Heart right ventricle (tissue), 16 donors: ENCODE data around the gene CLPSL1. TPM values are rescaled to one million over a fixed set of nuclear protein-coding genes. Genes with fewer than 3 reads are reported as not detected.

ENCODE experiments used
- ATAC-seq, 8 donors: fragments of 200-7000 bp; cut with Tn5 transposase; one replicate each; pipeline ENCODE4 v1.9.1; 2020; ENCODE audit warnings: mild to moderate bottlenecking in 8 of 8, moderate library complexity in 8 of 8, moderate number of reproducible peaks in 1 of 8
- DNase-seq, 2 donors: peaks; one replicate each; pipeline ENCODE4 v3.0.0-alpha.2; 2020
- H3K27ac ChIP-seq, 10 donors: fragments of 200-600 bp; sonication (generic) in 2 of 10; one replicate each; pipeline versions ENCODE4 v1.5.0 to v1.8.0; 2020 to 2022; ENCODE audit warnings: mild to moderate bottlenecking in 3 of 10
- H3K27me3 ChIP-seq, 7 donors: fragments of 200-600 bp; one replicate each; pipeline ENCODE4 v1.8.0; 2021 to 2022; ENCODE audit warnings: mild to moderate bottlenecking in 2 of 7
- H3K36me3 ChIP-seq, 9 donors: fragments of 200-600 bp; sonication (generic) in 1 of 9; one replicate each; pipeline versions ENCODE4 v1.5.0 to v1.8.0; 2020 to 2022; ENCODE audit warnings: mild to moderate bottlenecking in 2 of 9
- H3K4me1 ChIP-seq, 9 donors: fragments of 200-600 bp; sonication (generic) in 1 of 9; one replicate each; pipeline versions ENCODE4 v1.5.0 to v1.8.0; 2020 to 2022; ENCODE audit warnings: mild to moderate bottlenecking in 4 of 9
- H3K4me3 ChIP-seq, 10 donors: fragments of 200-600 bp; sonication (generic) in 2 of 10; one replicate each; pipeline versions ENCODE4 v1.5.0 to v1.8.0; 2020 to 2022; ENCODE audit warnings: mild to moderate bottlenecking in 7 of 10, moderate library complexity in 2 of 10
- H3K9me3 ChIP-seq, 11 donors: fragments of 200-600 bp in 10 of 11; sonication (generic) in 2 of 11; one replicate each; pipeline versions ENCODE4 v1.5.0 to v1.8.0; 2013 to 2022; ENCODE audit warnings: mild to moderate bottlenecking in 2 of 11, control low read depth in 1 of 11, moderate library complexity in 1 of 11
- WGBS, 2 donors: extraction: QIAGEN DNeasy Blood & Tissue Kit; methylation state at CpG; one replicate each; pipeline ENCODE4 v1.1.7; 2013; ENCODE audit warnings: inconsistent platforms in 1 of 2; 5-methylcytosine and 5-hydroxymethylcytosine counted together
- intact Hi-C, 10 donors: fragments of 100-400 bp; cut with DNase I; formaldehyde crosslinking; loops; one replicate each; pipeline versions ENCODE4 v1.11.1 to v1.14.2; 2022
- polyA plus RNA-seq, 2 donors: library from polyadenylated mRNA; stranded (reverse); fragments of 200-250 nt; gene quantifications; one replicate each; pipeline ENCODE4 v1.2.3, GENCODE V29; 2013
- total RNA-seq, 10 donors: library from RNA; stranded (reverse); fragmentation: NEBNext Ultra II Directional in 3 of 10; extraction: Animal tissue kit (Norgen Biotek cat#: 25700) in 3 of 10; gene quantifications; one replicate each; pipeline versions ENCODE4 v1.2.1 to v1.2.4, GENCODE V29; 2021 to 2023
- TF ChIP-seq, protein P1 (sequence below), 9 donors: fragments of 200-600 bp; sonication (generic) in 2 of 9; IDR thresholded peaks; one replicate each; pipeline versions ENCODE4 v1.5.0 to v1.8.0; 2021 to 2022; ENCODE audit warnings: antibody characterized with exemption in 9 of 9, mild to moderate bottlenecking in 5 of 9, moderate library complexity in 1 of 9
- donor health status: Arrhythmogenic right ventricular cardiomyopathy.
- donor health status: ischemic (EF 13 %, LVEDD 7.1; RV severe dilation, severe dysfunction).
- donor health status: healthy with polysubstance abuse.
- donor health status: DM: no; HTN: yes; CAD: no.
- donor health status: DM: no; HTN: no; CAD: no.
- donor health status: ischemic (EF 25% LVEDD 6.9; RV normal size, moderate dysfunction).
- donor health status: ischemic (EF 25% LVEDD 5.7; RV mildly dilated, moderate dysfunction).
- donor health status: healthy.
- donor health status: DM: yes; HTN: yes; CAD: no.
- donor health status: Ischemic cardiomyopathy.
- donor health status: ischemic (EF 35%, LVEDD 5.7; RV mildly dilated, moderate dysfunction).
- donor health status: nonischemic (EF 11% LVEDD 7.7; RV severe dilation, severe dysfunction).
- donor health status: DM: yes; HTN: yes; CAD: no.
- donor health status: PGD.
- donor health status: ischemic (EF 29% LVEDD 5.4; RV normal size, mild dysfunction).
- donor health status: nonischemic (EF 23%, LVEDD 6.1; RV moderate dilation, normal function).

CLPSL1 gene
- total and polyA plus RNA-seq, 12 donors: not detected

DNA sequence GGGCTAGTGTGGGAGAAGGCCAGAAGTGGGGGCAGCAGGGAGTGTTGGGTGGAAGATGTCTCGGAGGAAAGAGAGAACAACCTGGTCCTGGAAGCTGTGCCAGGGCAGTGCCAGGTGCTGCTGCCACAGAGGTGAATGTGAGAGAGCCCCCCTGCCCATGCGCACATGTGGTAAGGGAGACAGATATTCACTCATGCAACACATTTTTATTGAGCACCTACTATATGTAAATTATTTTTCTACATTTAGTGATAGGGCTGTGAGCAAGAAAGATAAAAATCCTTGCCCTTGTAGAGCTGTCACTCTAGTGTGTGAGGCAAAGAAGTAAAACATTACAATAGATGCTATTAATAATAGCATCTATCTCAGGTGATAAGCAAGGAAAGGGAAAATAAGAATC is 471 bp downstream of the CLPSL1 start:
- Histone ChIP-seq H3K9me3 (no peaks in the 10 kb centered on the region), H3K27ac (no peak overlapping the region), H3K36me3 (no peaks in the 10 kb centered on the region), H3K4me1 (peaks cover 0 to 6% (median 4%) of the 10 kb centered on the region in 9 donors), H3K27me3 (peaks cover 3 to 81% (median 44%) of the 10 kb centered on the region in 7 donors), H3K4me3 (no peak overlapping the region)
- 95 to 96% methylated on average over 2 of the region's 2 CpGs for WGBS, 2 donors
- intact Hi-C loops: no loop called here
- TF ChIP-seq, protein P1, sequence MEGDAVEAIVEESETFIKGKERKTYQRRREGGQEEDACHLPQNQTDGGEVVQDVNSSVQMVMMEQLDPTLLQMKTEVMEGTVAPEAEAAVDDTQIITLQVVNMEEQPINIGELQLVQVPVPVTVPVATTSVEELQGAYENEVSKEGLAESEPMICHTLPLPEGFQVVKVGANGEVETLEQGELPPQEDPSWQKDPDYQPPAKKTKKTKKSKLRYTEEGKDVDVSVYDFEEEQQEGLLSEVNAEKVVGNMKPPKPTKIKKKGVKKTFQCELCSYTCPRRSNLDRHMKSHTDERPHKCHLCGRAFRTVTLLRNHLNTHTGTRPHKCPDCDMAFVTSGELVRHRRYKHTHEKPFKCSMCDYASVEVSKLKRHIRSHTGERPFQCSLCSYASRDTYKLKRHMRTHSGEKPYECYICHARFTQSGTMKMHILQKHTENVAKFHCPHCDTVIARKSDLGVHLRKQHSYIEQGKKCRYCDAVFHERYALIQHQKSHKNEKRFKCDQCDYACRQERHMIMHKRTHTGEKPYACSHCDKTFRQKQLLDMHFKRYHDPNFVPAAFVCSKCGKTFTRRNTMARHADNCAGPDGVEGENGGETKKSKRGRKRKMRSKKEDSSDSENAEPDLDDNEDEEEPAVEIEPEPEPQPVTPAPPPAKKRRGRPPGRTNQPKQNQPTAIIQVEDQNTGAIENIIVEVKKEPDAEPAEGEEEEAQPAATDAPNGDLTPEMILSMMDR (IDR thresholded peaks at IDR 0.05): no peak
- no peak for ATAC-seq
- no peak for DNase-seq

DNA sequence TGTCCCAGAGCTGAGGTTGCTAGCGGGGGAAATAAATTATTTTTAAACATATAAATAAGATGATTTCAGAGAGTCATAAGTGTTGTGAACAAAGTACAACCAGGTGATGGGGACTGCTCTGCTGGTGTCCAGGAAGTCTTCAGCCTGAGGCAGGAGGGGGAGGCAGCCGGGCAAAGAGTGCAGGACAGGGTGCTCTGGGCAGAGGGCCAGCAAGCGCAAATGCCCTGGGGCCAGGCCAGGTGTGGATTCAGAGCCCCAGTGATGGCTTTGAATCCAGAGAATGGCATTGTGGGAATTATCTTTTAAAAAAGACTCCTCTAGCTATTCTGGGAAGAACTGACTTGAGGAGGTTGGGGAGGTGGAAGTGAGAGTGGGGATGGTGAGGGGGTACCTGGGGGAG is 1.6 kb downstream of the CLPSL1 start:
- WGBS, 2 donors: 57 to 59% methylated on average over 3 of the region's 3 CpGs
- H3K4me3 ChIP-seq: no peak overlapping the region
- no peaks in the 10 kb centered on the region for H3K36me3 ChIP-seq
- H3K27ac ChIP-seq: no peak overlapping the region
- DNase-seq (no peak), ATAC-seq (no peak)
- peaks cover 0 to 4% (median 0%) of the 10 kb centered on the region in 9 donors for H3K4me1 ChIP-seq
- TF ChIP-seq, protein P1 (IDR thresholded peaks at IDR 0.05): no peak
- peaks cover 8 to 81% (median 46%) of the 10 kb centered on the region in 7 donors for H3K27me3 ChIP-seq
- H3K9me3 ChIP-seq: no peaks in the 10 kb centered on the region
- intact Hi-C loops: no loop called here

DNA sequence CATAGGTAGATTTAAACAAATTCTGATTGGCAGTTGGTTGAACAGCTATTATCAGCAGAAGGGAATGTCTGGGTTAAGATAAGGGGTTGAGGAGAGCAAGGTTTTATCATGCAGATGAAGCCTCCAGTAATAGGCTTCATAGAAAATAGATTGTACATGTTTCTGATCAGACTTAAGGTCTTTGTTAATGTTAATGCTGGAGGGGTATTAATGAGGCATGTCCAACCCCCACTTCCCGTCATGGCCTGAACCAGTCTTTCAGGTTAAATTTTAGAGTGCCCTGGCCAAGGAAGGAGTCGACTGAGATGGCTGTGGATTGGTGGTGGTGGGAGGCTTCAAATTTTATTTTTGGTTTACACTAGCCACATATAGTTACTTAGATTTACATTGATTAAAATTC is 3.4 kb downstream of the CLPSL1 start:
- Histone ChIP-seq H3K4me1 (peaks cover 0 to 4% (median 0%) of the 10 kb centered on the region in 9 donors), H3K36me3 (no peaks in the 10 kb centered on the region), H3K27me3 (peaks cover 15 to 83% (median 59%) of the 10 kb centered on the region in 7 donors), H3K9me3 (no peaks in the 10 kb centered on the region), H3K27ac (no peak overlapping the region), H3K4me3 (no peak overlapping the region)
- intact Hi-C loops: no loop called here
- 58 to 64% methylated on average over 2 of the region's 2 CpGs for WGBS, 2 donors
- TF ChIP-seq, protein P1 (IDR thresholded peaks at IDR 0.05): no peak
- no peak for ATAC-seq
- no peak for DNase-seq

DNA sequence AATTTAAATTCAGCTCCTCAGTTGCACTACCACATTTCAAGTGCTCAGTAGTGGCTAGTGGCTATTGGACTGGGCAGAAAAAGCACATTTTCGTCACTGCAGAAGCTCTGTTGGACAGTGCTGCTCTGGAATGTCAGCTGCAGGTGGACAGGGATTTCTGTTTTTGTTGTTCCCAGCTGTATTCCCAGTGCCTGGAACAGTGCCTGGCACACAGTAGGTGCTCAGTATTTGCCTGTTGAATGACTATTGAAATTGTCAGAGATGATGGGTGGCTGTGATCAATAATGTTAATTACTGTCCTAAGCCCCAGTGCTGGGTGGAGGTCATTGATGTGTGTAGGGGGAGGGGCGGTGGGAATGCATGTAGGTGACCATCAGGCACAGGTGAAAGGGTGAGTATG is 5.5 kb downstream of the CLPSL1 start:
- Histone ChIP-seq H3K4me1 (peaks cover 0 to 4% (median 0%) of the 10 kb centered on the region in 9 donors), H3K36me3 (no peaks in the 10 kb centered on the region), H3K27me3 (peaks cover 24 to 85% (median 64%) of the 10 kb centered on the region in 7 donors), H3K4me3 (no peak overlapping the region), H3K9me3 (no peaks in the 10 kb centered on the region), H3K27ac (no peak overlapping the region)
- ATAC-seq (no peak), DNase-seq (no peak)
- TF ChIP-seq, protein P1 (IDR thresholded peaks at IDR 0.05): no peak
- WGBS, 2 donors: 56 to 74% methylated on average over 2 of the region's 2 CpGs
- intact Hi-C loops: no loop called here
